HK-2 (cell line): ENCODE data around the gene SLX4IP.

Experiments
- DNase-seq: peaks from one replicate; pipeline ENCODE4 v3.0.0-alpha.2; 2018; ENCODE audit not compliant: unreplicated experiment

Gene SLX4IP

GRCh38 chr20:10663756-10664155 lies 228.7 kb downstream of the SLX4IP start:
- no peak for DNase-seq

- peak; percentile 8 for DNase-seq
These were observed 230.0 kb downstream of the SLX4IP start for GRCh38 chr20:10665027-10665561.

GRCh38 chr20:10665791-10666190 lies 230.7 kb downstream of the SLX4IP start:
- DNase-seq = peak; percentile 8

- DNase-seq = no peak
These were observed 231.3 kb downstream of the SLX4IP start for GRCh38 chr20:10666221-10667076.

- DNase-seq = peak; percentile 6
These were observed 231.9 kb downstream of the SLX4IP start for GRCh38 chr20:10667077-10667401.

GRCh38 chr20:10667560-10668167 lies 232.6 kb downstream of the SLX4IP start:
- DNase-seq = peak; percentile 9

GRCh38 chr20:10668677-10669368 lies 233.7 kb downstream of the SLX4IP start:
- no peak for DNase-seq

- DNase-seq = no peak
These were observed 234.8 kb downstream of the SLX4IP start for GRCh38 chr20:10669843-10670446.

- DNase-seq = peak; percentile 53
These were observed 235.6 kb downstream of the SLX4IP start for GRCh38 chr20:10670501-10671220.

GRCh38 chr20:10671221-10671918 lies 236.3 kb downstream of the SLX4IP start:
- peak; percentile 88 for DNase-seq

- DNase-seq = no peak
These were observed 237.0 kb downstream of the SLX4IP start for GRCh38 chr20:10671919-10672623.

GRCh38 chr20:10672624-10673127 lies 237.6 kb downstream of the SLX4IP start:
- peak; percentile 65 for DNase-seq

- DNase-seq = peak; percentile 53
These were observed 238.2 kb downstream of the SLX4IP start for GRCh38 chr20:10673176-10673841.

GRCh38 chr20:10673842-10674683 lies 239.0 kb downstream of the SLX4IP start, which contains the start of gene JAG1:
Gene JAG1 (minus strand): TSS chr20:10673999. CDS start chr20:10673530, 469 bp downstream.
- DNase-seq = peak; percentile 99

- peak; percentile 91 for DNase-seq
These were observed 239.8 kb downstream of the SLX4IP start for GRCh38 chr20:10674684-10675449.

- no peak for DNase-seq
These were observed 240.3 kb downstream of the SLX4IP start for GRCh38 chr20:10675450-10675848.

- DNase-seq = no peak
These were observed 241.4 kb downstream of the SLX4IP start for GRCh38 chr20:10676518-10676917.
